ENCODE data around the gene TRIM39.
"Not testable (repeated sequence)": the region's sequence is repeated elsewhere in the genome, so short reads cannot be mapped to it uniquely, and the experiment has no call there.

The TRIM39 gene

GRCh38 chr6:30326526-30327231 is at the start of gene TRIM39:
Gene TRIM39, plus strand, starts transcription at chr6:30326927. Its CDS starts 2,391 bp downstream, at chr6:30329318.
- DNase-seq (ENCODE audit: low read depth, low spot score), result peak; percentile 94

- not testable (repeated sequence) for DNase-seq (ENCODE audit: low read depth, low spot score)
Measured at GRCh38 chr6:30280988-30281387, 45.7 kb upstream of the TRIM39 start.

- DNase-seq (ENCODE audit: low read depth, low spot score), result no peak
Measured at GRCh38 chr6:30282522-30282921, 44.2 kb upstream of the TRIM39 start.

- no peak for DNase-seq (ENCODE audit: low read depth, low spot score)
Measured at GRCh38 chr6:30283761-30284160, 43.0 kb upstream of the TRIM39 start.

GRCh38 chr6:30287139-30287538 is 39.6 kb upstream of the TRIM39 start:
- no peak for DNase-seq (ENCODE audit: low read depth, low spot score)

GRCh38 chr6:30295837-30296236 is 30.9 kb upstream of the TRIM39 start:
- no peak for DNase-seq (ENCODE audit: low read depth, low spot score)

GRCh38 chr6:30304002-30304401 is 22.7 kb upstream of the TRIM39 start:
- DNase-seq (ENCODE audit: low read depth, low spot score), result no peak

GRCh38 chr6:30311101-30311500 is 15.6 kb upstream of the TRIM39 start:
- DNase-seq (ENCODE audit: low read depth, low spot score), result no peak

GRCh38 chr6:30311671-30312070 is 15.1 kb upstream of the TRIM39 start:
- no peak for DNase-seq (ENCODE audit: low read depth, low spot score)

GRCh38 chr6:30312266-30312665 is 14.5 kb upstream of the TRIM39 start:
- DNase-seq (ENCODE audit: low read depth, low spot score), result no peak

- no peak for DNase-seq (ENCODE audit: low read depth, low spot score)
Measured at GRCh38 chr6:30312676-30313321, 13.9 kb upstream of the TRIM39 start.

GRCh38 chr6:30315156-30315555 is 11.6 kb upstream of the TRIM39 start:
- DNase-seq (ENCODE audit: low read depth, low spot score), result no peak

- no peak for DNase-seq (ENCODE audit: low read depth, low spot score)
Measured at GRCh38 chr6:30317913-30318589, 8.7 kb upstream of the TRIM39 start.

- DNase-seq (ENCODE audit: low read depth, low spot score), result no peak
Measured at GRCh38 chr6:30319146-30319835, 7.4 kb upstream of the TRIM39 start.

- peak; percentile 8 for DNase-seq (ENCODE audit: low read depth, low spot score)
Measured at GRCh38 chr6:30321692-30322388, 4.9 kb upstream of the TRIM39 start.

- peak; percentile 32 for DNase-seq (ENCODE audit: low read depth, low spot score)
Measured at GRCh38 chr6:30322527-30323501, 3.9 kb upstream of the TRIM39 start.

- no peak for DNase-seq (ENCODE audit: low read depth, low spot score)
Measured at GRCh38 chr6:30323806-30324205, 2.9 kb upstream of the TRIM39 start.

- peak; percentile 11 for DNase-seq (ENCODE audit: low read depth, low spot score)
Measured at GRCh38 chr6:30325150-30325872, 1.4 kb upstream of the TRIM39 start.

GRCh38 chr6:30325873-30326525 is 728 bp upstream of the TRIM39 start:
- DNase-seq (ENCODE audit: low read depth, low spot score), result peak; percentile 91

All from ELF-1 (cell line).